Measurements from ENCODE around the gene DLGAP1.

The DLGAP1 gene

DNA sequence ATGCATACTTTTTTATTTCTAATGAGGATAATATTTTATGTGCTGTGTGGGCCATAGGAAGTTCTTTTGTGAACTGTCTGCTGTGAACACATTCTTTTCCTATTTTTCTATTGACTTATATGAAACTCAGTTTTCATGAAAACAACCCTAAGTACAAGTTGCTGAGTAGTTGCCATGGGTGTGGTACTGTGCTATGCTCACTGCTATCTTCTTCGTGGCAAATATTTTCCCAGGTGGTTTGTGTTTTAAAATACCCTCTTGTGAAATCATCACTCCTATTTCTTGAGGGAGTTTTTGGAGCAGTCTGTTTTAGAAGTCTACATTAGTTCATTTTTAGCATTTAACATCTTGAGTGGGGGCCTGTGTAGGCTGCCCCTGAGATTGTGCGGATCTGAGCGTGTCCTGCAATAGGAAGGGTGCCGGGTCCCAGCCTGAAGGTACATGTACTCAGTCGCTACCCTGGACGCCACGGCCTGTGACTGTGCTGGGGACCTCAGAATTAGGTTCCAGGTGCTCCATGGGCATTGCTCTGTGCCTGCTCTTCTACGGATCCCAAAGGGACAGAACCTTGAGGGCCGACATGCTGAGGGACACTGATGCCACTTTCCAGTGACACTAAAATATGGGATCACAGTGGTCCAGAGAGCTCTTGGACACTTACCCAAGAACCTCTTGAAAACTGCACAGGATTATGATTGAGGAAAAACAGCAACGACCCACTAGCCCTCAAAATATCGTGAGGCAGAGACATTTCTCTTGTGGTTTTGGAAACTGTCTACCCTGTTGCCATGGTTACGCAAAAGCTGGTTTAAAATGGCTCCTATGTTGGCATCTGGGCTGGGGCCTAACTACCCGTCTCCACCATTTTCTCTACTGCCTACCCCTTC, 524.7 kb downstream of the DLGAP1 start:
- H4K20me1 ChIP-seq (ENCODE audit: low read depth, low read length), result no peaks in the 10 kb centered on the region
- H2AFZ ChIP-seq (ENCODE audit: low read depth, low read length, severe bottlenecking), result no peak overlapping the region
- H3K4me2 ChIP-seq (ENCODE audit: low read depth, low read length, poor library complexity, severe bottlenecking), result no peak overlapping the region
- H3K9me2 ChIP-seq (replicated peaks; ENCODE audit: insufficient read depth, low read length), result no peaks in the 10 kb centered on the region
- no peaks in the 10 kb centered on the region for H3K36me3 ChIP-seq (ENCODE audit: low read length)
- TF ChIP-seq, protein P1, sequence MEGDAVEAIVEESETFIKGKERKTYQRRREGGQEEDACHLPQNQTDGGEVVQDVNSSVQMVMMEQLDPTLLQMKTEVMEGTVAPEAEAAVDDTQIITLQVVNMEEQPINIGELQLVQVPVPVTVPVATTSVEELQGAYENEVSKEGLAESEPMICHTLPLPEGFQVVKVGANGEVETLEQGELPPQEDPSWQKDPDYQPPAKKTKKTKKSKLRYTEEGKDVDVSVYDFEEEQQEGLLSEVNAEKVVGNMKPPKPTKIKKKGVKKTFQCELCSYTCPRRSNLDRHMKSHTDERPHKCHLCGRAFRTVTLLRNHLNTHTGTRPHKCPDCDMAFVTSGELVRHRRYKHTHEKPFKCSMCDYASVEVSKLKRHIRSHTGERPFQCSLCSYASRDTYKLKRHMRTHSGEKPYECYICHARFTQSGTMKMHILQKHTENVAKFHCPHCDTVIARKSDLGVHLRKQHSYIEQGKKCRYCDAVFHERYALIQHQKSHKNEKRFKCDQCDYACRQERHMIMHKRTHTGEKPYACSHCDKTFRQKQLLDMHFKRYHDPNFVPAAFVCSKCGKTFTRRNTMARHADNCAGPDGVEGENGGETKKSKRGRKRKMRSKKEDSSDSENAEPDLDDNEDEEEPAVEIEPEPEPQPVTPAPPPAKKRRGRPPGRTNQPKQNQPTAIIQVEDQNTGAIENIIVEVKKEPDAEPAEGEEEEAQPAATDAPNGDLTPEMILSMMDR (IDR thresholded peaks at IDR 0.05; ENCODE audit: insufficient read depth, low read length, poor library complexity, severe bottlenecking), result no peak
- no peak for TF ChIP-seq EZH2phosphoT487 (conservative IDR thresholded peaks at IDR 0.05; ENCODE audit: low read length)
- no peak overlapping the region for H3K27ac ChIP-seq (ENCODE audit: low read depth, low read length)
- H3K9me3 ChIP-seq (ENCODE audit: insufficient read depth, low read length), result no peaks in the 10 kb centered on the region
- H3K27me3 ChIP-seq (ENCODE audit: low read length), result no peaks in the 10 kb centered on the region
- H3F3A ChIP-seq (ENCODE audit: insufficient read depth), result no peaks in the 10 kb centered on the region
- H3K79me2 ChIP-seq (ENCODE audit: insufficient read depth, low read length), result no peaks in the 10 kb centered on the region
- H3K4me3 ChIP-seq (ENCODE audit: insufficient read depth, low read length, poor library complexity, severe bottlenecking), result no peak overlapping the region
- no peak overlapping the region for H3K9ac ChIP-seq (ENCODE audit: low read length)

DNA sequence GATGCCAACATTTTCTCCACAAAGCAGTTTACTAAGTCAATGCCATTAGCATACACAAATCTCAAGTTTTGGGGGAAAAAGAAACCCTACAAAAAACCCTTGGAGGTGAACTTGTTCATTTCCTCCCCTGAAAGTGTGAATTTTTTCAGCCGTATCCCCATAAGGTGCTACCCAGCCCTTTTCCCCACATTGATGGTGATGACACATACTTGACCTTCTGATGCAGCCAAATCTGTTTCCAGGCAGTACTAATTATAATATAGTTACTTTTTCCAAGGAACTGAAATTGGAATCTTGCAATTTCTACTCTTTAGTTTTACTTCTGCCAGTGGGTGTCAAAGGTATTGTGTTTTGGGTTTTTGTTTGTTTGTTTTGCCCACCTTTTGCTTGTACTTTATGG, 530.7 kb downstream of the DLGAP1 start:
- TF ChIP-seq EZH2phosphoT487 (conservative IDR thresholded peaks at IDR 0.05; ENCODE audit: low read length), result no peak
- TF ChIP-seq, protein P1 (IDR thresholded peaks at IDR 0.05; ENCODE audit: insufficient read depth, low read length, poor library complexity, severe bottlenecking), result no peak
- Histone ChIP-seq H3K27me3 (ENCODE audit: low read length) (no peaks in the 10 kb centered on the region), H3K4me3 (ENCODE audit: insufficient read depth, low read length, poor library complexity, severe bottlenecking) (no peak overlapping the region), H3K4me2 (ENCODE audit: low read depth, low read length, poor library complexity, severe bottlenecking) (no peak overlapping the region), H3K9ac (ENCODE audit: low read length) (no peak overlapping the region), H3F3A (ENCODE audit: insufficient read depth) (no peaks in the 10 kb centered on the region), H3K36me3 (ENCODE audit: low read length) (no peaks in the 10 kb centered on the region), H3K79me2 (ENCODE audit: insufficient read depth, low read length) (no peaks in the 10 kb centered on the region), H3K9me2 (replicated peaks; ENCODE audit: insufficient read depth, low read length) (no peaks in the 10 kb centered on the region), H3K27ac (ENCODE audit: low read depth, low read length) (no peak overlapping the region), H3K9me3 (ENCODE audit: insufficient read depth, low read length) (no peaks in the 10 kb centered on the region), H4K20me1 (ENCODE audit: low read depth, low read length) (no peaks in the 10 kb centered on the region), H2AFZ (ENCODE audit: low read depth, low read length, severe bottlenecking) (no peak overlapping the region)

DNA sequence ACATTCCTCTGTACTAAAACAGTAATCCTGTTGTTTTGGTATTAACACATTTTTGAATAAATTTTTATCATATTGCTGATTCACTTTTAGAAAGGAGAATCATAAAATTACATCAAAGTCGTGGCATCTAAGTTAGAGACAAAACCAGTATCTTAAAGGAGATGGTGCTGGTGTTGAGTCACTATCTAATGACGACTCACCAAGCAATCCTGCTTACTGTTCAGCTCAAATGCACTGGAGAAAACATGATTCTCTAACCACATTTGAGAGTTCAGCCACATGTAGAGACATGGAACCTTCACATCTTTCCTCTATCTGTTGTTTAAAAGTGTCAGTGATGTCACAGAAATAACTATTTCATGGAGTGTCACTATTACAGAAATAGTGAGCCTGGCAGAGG, 531.4 kb downstream of the DLGAP1 start:
- Histone ChIP-seq H3F3A (ENCODE audit: insufficient read depth) (no peaks in the 10 kb centered on the region), H3K4me3 (ENCODE audit: insufficient read depth, low read length, poor library complexity, severe bottlenecking) (no peak overlapping the region), H3K9me3 (ENCODE audit: insufficient read depth, low read length) (no peaks in the 10 kb centered on the region), H3K27ac (ENCODE audit: low read depth, low read length) (no peak overlapping the region), H3K9me2 (replicated peaks; ENCODE audit: insufficient read depth, low read length) (no peaks in the 10 kb centered on the region), H3K4me2 (ENCODE audit: low read depth, low read length, poor library complexity, severe bottlenecking) (no peak overlapping the region), H4K20me1 (ENCODE audit: low read depth, low read length) (no peaks in the 10 kb centered on the region), H3K27me3 (ENCODE audit: low read length) (no peaks in the 10 kb centered on the region), H3K9ac (ENCODE audit: low read length) (no peak overlapping the region), H2AFZ (ENCODE audit: low read depth, low read length, severe bottlenecking) (no peak overlapping the region), H3K79me2 (ENCODE audit: insufficient read depth, low read length) (no peaks in the 10 kb centered on the region), H3K36me3 (ENCODE audit: low read length) (no peaks in the 10 kb centered on the region)
- TF ChIP-seq EZH2phosphoT487 (conservative IDR thresholded peaks at IDR 0.05; ENCODE audit: low read length), result no peak
- TF ChIP-seq, protein P1 (IDR thresholded peaks at IDR 0.05; ENCODE audit: insufficient read depth, low read length, poor library complexity, severe bottlenecking), result no peak
